Measurements from ENCODE around the gene PUS1.

DNA sequence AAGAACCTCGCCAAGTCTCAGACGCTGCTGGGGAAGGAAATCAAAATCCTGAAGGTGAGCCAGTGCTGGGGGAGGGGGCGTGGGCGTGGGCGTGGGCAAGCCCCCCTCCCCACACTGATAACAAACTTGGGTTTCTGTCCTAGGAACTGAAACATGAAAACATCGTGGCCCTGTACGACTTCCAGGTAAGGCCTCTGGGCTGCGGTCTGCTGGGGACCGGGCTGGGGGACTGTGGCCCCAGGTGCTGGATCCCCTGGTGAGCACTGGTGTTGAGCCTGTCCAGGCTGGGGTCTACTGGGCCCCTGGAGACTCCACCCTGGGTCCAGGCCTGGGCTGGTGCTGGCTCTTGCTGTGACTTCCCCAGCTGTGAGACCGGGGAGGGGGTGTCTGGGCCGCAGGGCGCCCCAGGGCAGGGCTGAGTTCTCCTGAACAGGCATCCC, 33.4 kb upstream of the PUS1 start:
- TF ChIP-seq ZNF274 (IDR thresholded peaks at IDR 0.05; ENCODE audit: insufficient read depth, insufficient read length) (no peak), FOXM1 (IDR thresholded peaks at IDR 0.05; ENCODE audit: low read depth, low read length) (no peak)
- TF ChIP-seq, protein P1, sequence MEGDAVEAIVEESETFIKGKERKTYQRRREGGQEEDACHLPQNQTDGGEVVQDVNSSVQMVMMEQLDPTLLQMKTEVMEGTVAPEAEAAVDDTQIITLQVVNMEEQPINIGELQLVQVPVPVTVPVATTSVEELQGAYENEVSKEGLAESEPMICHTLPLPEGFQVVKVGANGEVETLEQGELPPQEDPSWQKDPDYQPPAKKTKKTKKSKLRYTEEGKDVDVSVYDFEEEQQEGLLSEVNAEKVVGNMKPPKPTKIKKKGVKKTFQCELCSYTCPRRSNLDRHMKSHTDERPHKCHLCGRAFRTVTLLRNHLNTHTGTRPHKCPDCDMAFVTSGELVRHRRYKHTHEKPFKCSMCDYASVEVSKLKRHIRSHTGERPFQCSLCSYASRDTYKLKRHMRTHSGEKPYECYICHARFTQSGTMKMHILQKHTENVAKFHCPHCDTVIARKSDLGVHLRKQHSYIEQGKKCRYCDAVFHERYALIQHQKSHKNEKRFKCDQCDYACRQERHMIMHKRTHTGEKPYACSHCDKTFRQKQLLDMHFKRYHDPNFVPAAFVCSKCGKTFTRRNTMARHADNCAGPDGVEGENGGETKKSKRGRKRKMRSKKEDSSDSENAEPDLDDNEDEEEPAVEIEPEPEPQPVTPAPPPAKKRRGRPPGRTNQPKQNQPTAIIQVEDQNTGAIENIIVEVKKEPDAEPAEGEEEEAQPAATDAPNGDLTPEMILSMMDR (IDR thresholded peaks at IDR 0.05 in 2 of 3, conservative IDR thresholded peaks at IDR 0.05 in 1 of 3; ENCODE audit: control insufficient read depth in 2 of 3, extremely low read depth in 1 of 3, insufficient read depth in 1 of 3, low read depth in 3 of 3, low read length in 3 of 3), result no peak
- TF ChIP-seq, protein P2, sequence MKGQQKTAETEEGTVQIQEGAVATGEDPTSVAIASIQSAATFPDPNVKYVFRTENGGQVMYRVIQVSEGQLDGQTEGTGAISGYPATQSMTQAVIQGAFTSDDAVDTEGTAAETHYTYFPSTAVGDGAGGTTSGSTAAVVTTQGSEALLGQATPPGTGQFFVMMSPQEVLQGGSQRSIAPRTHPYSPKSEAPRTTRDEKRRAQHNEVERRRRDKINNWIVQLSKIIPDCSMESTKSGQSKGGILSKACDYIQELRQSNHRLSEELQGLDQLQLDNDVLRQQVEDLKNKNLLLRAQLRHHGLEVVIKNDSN (IDR thresholded peaks at IDR 0.05; ENCODE audit: borderline replicate concordance, extremely low read length, insufficient read depth, low read depth, low read length), result no peak

Measured in GM12878 (cell line).